ENCODE measurements around the gene CEMP1.

The CEMP1 gene

DNA sequence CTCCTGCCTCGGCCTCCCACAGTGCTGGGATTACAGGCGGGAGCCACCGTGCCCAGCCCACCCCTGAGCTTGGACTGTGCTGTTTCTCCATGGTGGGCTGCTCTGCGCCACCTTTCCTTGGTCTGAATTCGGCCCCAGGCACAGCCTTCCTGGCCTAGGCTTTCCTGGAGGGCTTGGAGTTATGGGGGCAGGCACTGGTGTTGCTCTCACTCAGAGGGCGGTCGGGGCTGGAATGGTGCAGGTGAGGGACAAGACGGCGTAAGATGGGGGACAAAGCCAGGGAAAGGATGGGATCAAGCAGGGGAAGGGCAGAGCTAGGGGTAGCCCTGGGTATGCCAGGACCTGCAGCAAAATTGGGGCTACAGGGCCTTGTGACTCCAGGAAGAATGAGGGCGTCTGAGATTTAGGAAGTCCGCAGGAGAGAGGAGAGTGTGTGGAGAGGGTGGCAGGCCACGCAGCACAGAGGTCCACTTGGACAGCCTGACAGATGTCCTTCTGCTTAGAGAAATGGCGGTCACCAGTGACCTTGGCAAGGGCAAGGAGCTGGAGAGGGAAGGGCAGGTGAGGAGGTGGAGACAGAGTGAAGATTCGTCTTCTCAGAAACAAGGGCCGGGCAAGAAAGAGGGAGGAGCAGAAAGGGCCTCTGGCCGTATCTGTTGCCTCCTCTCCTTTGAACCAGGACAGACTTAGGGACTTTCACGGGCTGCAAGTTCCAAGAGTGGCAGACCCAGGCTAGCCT lies 19.0 kb downstream of the CEMP1 start:
- no peak overlapping the region for H2BK120ac ChIP-seq (ENCODE audit: low read depth, low read length)
- no peak overlapping the region for H2BK15ac ChIP-seq (replicated peaks; ENCODE audit: low read depth)
- no peaks in the 10 kb centered on the region for H3K27me3 ChIP-seq (ENCODE audit: insufficient read depth, low read length, poor library complexity)
- WGBS (ENCODE audit: extremely low coverage, insufficient coverage, low lambda C conversion rate), result no CpG with 5 or more reads among the region's 17 CpGs
- no peak overlapping the region for H3K27ac ChIP-seq (ENCODE audit: low read depth, low read length)
- H3K4me1 ChIP-seq (ENCODE audit: control insufficient read depth, low read depth, low read length), result peaks cover 2% of the 10 kb centered on the region
- peaks cover 17% of the 10 kb centered on the region for H3K79me1 ChIP-seq (ENCODE audit: low read length)
- no peaks in the 10 kb centered on the region for H3K36me3 ChIP-seq (ENCODE audit: control insufficient read depth, insufficient read depth, low read length)
- H3K4ac ChIP-seq (ENCODE audit: low read depth, low read length), result no peak overlapping the region
- peak overlapping the region; percentile 73 for H3K56ac ChIP-seq (ENCODE audit: low read length)
- no peak overlapping the region for H4K5ac ChIP-seq (ENCODE audit: low read length)
- no peak overlapping the region for H3K9ac ChIP-seq (ENCODE audit: low read length)
- H3K4me2 ChIP-seq (ENCODE audit: low read length), result no peak overlapping the region
- no peak overlapping the region for H3K23ac ChIP-seq (ENCODE audit: low read length)
- H4K8ac ChIP-seq (ENCODE audit: low read depth, low read length), result no peak overlapping the region
- no peak overlapping the region for H3K4me3 ChIP-seq (ENCODE audit: low read length)
- DNase-seq, result no peak
- peaks cover 32% of the 10 kb centered on the region for H3K79me2 ChIP-seq (ENCODE audit: control insufficient read depth, insufficient read depth, low read length)
- H2AK5ac ChIP-seq (ENCODE audit: low read length), result no peak overlapping the region
- no peak overlapping the region for H2BK5ac ChIP-seq (ENCODE audit: low read length)
- no peak overlapping the region for H3K18ac ChIP-seq (ENCODE audit: low read length)

DNA sequence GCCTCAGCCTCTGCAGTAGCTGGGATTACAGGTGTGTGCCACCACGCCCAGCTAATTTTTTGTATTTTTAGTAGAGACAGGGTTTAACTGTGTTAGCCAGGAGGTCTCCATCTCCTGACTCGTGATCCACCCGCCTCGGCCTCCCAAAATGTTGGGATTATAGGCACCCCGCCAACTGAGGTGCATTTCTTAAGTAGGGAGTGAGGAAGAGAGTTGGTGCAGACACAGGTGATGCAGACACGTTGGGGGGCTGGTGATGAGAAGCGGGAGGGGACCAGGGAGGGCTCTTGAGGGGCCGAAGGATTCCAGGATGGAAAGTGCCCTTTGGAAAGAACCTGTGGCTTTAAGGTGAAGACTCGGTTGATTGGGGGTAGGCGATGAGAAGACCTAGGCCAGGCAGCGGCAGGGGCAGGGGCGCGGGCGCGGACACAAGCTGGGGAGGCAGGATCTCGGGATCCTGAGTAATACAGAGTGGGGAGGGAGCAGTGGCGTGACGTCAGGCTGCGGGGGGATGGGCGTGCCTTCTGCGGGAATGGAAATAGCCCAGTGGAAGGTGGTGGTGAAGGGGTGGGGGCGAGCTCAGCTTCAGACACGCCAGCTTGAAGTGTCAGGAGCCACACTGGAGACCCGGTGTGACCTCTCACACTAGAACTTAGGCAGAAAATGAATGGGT lies 19.9 kb downstream of the CEMP1 start:
- Histone ChIP-seq H2BK120ac (ENCODE audit: low read depth, low read length) (no peak overlapping the region), H3K27ac (ENCODE audit: low read depth, low read length) (no peak overlapping the region), H3K36me3 (ENCODE audit: control insufficient read depth, insufficient read depth, low read length) (no peaks in the 10 kb centered on the region), H3K4me2 (ENCODE audit: low read length) (no peak overlapping the region), H2BK5ac (ENCODE audit: low read length) (no peak overlapping the region), H3K4me1 (ENCODE audit: control insufficient read depth, low read depth, low read length) (peaks cover 2% of the 10 kb centered on the region), H3K56ac (ENCODE audit: low read length) (peak overlapping the region; percentile 73), H3K23ac (ENCODE audit: low read length) (no peak overlapping the region), H4K8ac (ENCODE audit: low read depth, low read length) (no peak overlapping the region), H3K79me2 (ENCODE audit: control insufficient read depth, insufficient read depth, low read length) (peaks cover 23% of the 10 kb centered on the region), H3K18ac (ENCODE audit: low read length) (no peak overlapping the region), H4K5ac (ENCODE audit: low read length) (no peak overlapping the region), H3K27me3 (ENCODE audit: insufficient read depth, low read length, poor library complexity) (no peaks in the 10 kb centered on the region), H2AK5ac (ENCODE audit: low read length) (no peak overlapping the region), H3K9ac (ENCODE audit: low read length) (peak overlapping the region; percentile 32), H3K4ac (ENCODE audit: low read depth, low read length) (no peak overlapping the region), H3K4me3 (ENCODE audit: low read length) (no peak overlapping the region), H2BK15ac (replicated peaks; ENCODE audit: low read depth) (no peak overlapping the region), H3K79me1 (ENCODE audit: low read length) (peaks cover 10% of the 10 kb centered on the region)
- no CpG with 5 or more reads among the region's 24 CpGs for WGBS (ENCODE audit: extremely low coverage, insufficient coverage, low lambda C conversion rate)
- DNase-seq, result peak; percentile 47

DNA sequence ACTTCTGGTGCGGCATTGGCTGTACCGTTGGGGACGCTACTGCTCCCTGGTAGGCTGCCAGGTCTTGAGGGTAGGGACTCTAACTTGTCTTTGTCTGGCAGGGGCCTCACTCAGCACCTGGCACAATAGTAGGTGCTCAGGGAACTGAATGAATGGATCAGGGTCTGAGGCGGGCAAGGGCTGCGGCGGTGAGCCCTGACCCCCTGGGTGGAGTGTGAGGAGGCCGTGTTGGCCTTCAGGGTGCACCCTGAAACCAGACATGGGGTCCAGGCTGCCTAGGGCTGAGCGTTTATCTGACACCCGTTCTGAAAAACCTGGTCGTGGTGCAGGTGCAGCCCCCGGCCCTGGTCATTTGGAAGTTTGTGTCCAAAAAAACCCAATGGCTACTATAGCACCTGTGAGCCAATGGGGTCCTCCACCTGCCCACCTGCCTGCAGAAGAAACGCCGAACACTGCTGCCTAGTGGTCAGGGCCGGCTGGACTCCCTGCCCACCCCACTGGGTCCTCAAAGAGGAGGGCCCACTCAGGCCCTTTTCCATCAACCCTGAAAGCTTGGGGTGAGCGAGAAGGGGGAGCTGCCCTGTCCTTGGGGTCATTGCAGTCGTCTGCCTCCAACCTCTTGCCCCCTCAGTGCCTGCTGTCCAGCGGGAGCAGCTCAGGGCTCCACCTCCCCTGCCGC lies 22.3 kb downstream of the CEMP1 start:
- Histone ChIP-seq H2AK5ac (ENCODE audit: low read length) (no peak overlapping the region), H2BK120ac (ENCODE audit: low read depth, low read length) (no peak overlapping the region), H3K4ac (ENCODE audit: low read depth, low read length) (no peak overlapping the region), H3K36me3 (ENCODE audit: control insufficient read depth, insufficient read depth, low read length) (no peaks in the 10 kb centered on the region), H3K18ac (ENCODE audit: low read length) (no peak overlapping the region), H3K79me1 (ENCODE audit: low read length) (no peaks in the 10 kb centered on the region), H3K79me2 (ENCODE audit: control insufficient read depth, insufficient read depth, low read length) (peaks cover under 1% of the 10 kb centered on the region), H4K5ac (ENCODE audit: low read length) (no peak overlapping the region), H3K27ac (ENCODE audit: low read depth, low read length) (no peak overlapping the region), H3K9ac (ENCODE audit: low read length) (no peak overlapping the region), H3K4me2 (ENCODE audit: low read length) (no peak overlapping the region), H2BK5ac (ENCODE audit: low read length) (no peak overlapping the region), H3K27me3 (ENCODE audit: insufficient read depth, low read length, poor library complexity) (no peaks in the 10 kb centered on the region), H3K4me3 (ENCODE audit: low read length) (no peak overlapping the region), H3K4me1 (ENCODE audit: control insufficient read depth, low read depth, low read length) (peaks cover 2% of the 10 kb centered on the region), H3K23ac (ENCODE audit: low read length) (no peak overlapping the region), H4K8ac (ENCODE audit: low read depth, low read length) (no peak overlapping the region), H2BK15ac (replicated peaks; ENCODE audit: low read depth) (no peak overlapping the region), H3K56ac (ENCODE audit: low read length) (no peak overlapping the region)
- DNase-seq, result no peak
- WGBS (ENCODE audit: extremely low coverage, insufficient coverage, low lambda C conversion rate), result no CpG with 5 or more reads among the region's 18 CpGs

DNA sequence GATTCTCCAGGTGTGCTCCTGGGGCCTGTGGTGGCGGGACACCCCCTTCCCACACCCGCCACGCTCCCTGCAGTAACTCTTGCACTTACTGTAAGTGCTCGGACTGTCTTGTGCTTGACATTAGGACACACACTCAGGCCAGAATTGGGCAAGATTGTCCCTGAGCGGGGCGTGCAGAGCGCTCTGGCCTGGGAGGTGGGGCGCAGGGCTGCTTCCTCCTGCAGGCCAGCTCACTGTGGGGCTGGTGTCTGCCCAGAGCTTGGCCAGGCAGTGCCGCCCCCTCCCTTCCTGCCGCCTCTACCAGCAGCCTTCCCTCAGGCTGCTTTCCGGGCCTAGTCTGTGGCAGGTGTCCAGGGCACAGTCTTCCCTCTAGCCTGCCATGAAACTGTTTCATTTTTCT lies 23.5 kb downstream of the CEMP1 start:
- Histone ChIP-seq H3K4me2 (ENCODE audit: low read length) (no peak overlapping the region), H3K79me2 (ENCODE audit: control insufficient read depth, insufficient read depth, low read length) (no peaks in the 10 kb centered on the region), H3K79me1 (ENCODE audit: low read length) (no peaks in the 10 kb centered on the region), H2BK120ac (ENCODE audit: low read depth, low read length) (no peak overlapping the region), H3K9ac (ENCODE audit: low read length) (no peak overlapping the region), H2BK15ac (replicated peaks; ENCODE audit: low read depth) (no peak overlapping the region), H4K5ac (ENCODE audit: low read length) (no peak overlapping the region), H3K4me1 (ENCODE audit: control insufficient read depth, low read depth, low read length) (no peaks in the 10 kb centered on the region), H2AK5ac (ENCODE audit: low read length) (no peak overlapping the region), H2BK5ac (ENCODE audit: low read length) (no peak overlapping the region), H3K4ac (ENCODE audit: low read depth, low read length) (no peak overlapping the region), H3K27ac (ENCODE audit: low read depth, low read length) (no peak overlapping the region), H3K27me3 (ENCODE audit: insufficient read depth, low read length, poor library complexity) (no peaks in the 10 kb centered on the region), H4K8ac (ENCODE audit: low read depth, low read length) (no peak overlapping the region), H3K18ac (ENCODE audit: low read length) (no peak overlapping the region), H3K36me3 (ENCODE audit: control insufficient read depth, insufficient read depth, low read length) (no peaks in the 10 kb centered on the region), H3K56ac (ENCODE audit: low read length) (no peak overlapping the region), H3K4me3 (ENCODE audit: low read length) (no peak overlapping the region), H3K23ac (ENCODE audit: low read length) (no peak overlapping the region)
- no peak for DNase-seq
- WGBS (ENCODE audit: extremely low coverage, insufficient coverage, low lambda C conversion rate), result no CpG with 5 or more reads among the region's 11 CpGs

DNA sequence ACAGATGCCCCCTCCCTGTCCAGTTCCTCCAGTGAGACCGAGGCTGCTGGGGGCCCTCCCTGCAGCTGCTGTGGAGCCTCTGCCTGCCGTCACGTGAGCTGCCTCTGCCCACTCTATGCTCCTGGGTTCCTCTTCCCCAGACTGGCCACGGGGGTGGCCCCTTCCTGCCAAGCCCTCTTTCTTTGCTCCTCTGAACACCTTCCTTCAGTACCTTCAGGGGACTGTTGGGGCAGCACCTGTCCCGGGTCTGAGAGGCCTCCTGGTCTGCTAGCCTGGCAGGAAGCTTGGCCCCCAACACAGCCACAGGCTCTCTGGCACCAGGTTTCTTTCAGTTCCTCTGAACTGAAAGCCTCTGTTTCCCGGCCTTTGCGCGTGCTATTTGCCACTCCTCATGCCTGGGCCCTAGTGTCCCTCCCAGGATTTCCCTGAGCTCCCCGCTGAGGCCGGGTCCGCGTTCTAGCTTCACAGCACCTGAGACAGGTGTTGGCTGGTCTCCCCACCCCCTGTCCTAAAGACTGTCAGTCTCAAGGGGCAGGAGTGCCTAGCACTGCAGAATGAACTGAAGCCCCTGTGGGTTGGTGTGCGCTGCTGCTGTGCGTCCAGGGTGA lies 24.1 kb downstream of the CEMP1 start:
- no peak overlapping the region for H4K5ac ChIP-seq (ENCODE audit: low read length)
- H2BK15ac ChIP-seq (replicated peaks; ENCODE audit: low read depth), result no peak overlapping the region
- no peak overlapping the region for H3K4ac ChIP-seq (ENCODE audit: low read depth, low read length)
- H3K4me2 ChIP-seq (ENCODE audit: low read length), result no peak overlapping the region
- no peaks in the 10 kb centered on the region for H3K79me1 ChIP-seq (ENCODE audit: low read length)
- no peaks in the 10 kb centered on the region for H3K36me3 ChIP-seq (ENCODE audit: control insufficient read depth, insufficient read depth, low read length)
- H3K27me3 ChIP-seq (ENCODE audit: insufficient read depth, low read length, poor library complexity), result no peaks in the 10 kb centered on the region
- no peak overlapping the region for H4K8ac ChIP-seq (ENCODE audit: low read depth, low read length)
- H3K79me2 ChIP-seq (ENCODE audit: control insufficient read depth, insufficient read depth, low read length), result no peaks in the 10 kb centered on the region
- no peak overlapping the region for H3K4me3 ChIP-seq (ENCODE audit: low read length)
- H2BK120ac ChIP-seq (ENCODE audit: low read depth, low read length), result no peak overlapping the region
- H3K18ac ChIP-seq (ENCODE audit: low read length), result no peak overlapping the region
- WGBS (ENCODE audit: extremely low coverage, insufficient coverage, low lambda C conversion rate), result no CpG with 5 or more reads among the region's 14 CpGs
- DNase-seq, result no peak
- no peak overlapping the region for H2AK5ac ChIP-seq (ENCODE audit: low read length)
- no peaks in the 10 kb centered on the region for H3K4me1 ChIP-seq (ENCODE audit: control insufficient read depth, low read depth, low read length)
- no peak overlapping the region for H3K23ac ChIP-seq (ENCODE audit: low read length)
- H2BK5ac ChIP-seq (ENCODE audit: low read length), result no peak overlapping the region
- no peak overlapping the region for H3K56ac ChIP-seq (ENCODE audit: low read length)
- no peak overlapping the region for H3K27ac ChIP-seq (ENCODE audit: low read depth, low read length)
- no peak overlapping the region for H3K9ac ChIP-seq (ENCODE audit: low read length)
